Right lobe of liver (tissue), 6 donors: ENCODE data around the gene SMIM43. TPM values are rescaled to one million over a fixed set of nuclear protein-coding genes. Genes with fewer than 3 reads are reported as not detected.
A peak's percentile ranks its signal among the peaks of the same experiment; 100 is the strongest.

ENCODE experiments used
- ATAC-seq, 4 donors: fragments of 200-7000 bp; cut with Tn5 transposase; one replicate each; pipeline ENCODE4 v1.9.1; 2020; ENCODE audit warnings: mild to moderate bottlenecking in 4 of 4, moderate library complexity in 4 of 4
- DNase-seq, 3 donors: peaks; one replicate each; pipeline ENCODE4 v3.0.0-alpha.2; 2020
- H3K27ac ChIP-seq, 3 donors: fragments of 200-600 bp; one replicate each; pipeline ENCODE4 v1.8.0; 2022
- H3K27me3 ChIP-seq, 2 donors: fragments of 200-600 bp; one replicate each; pipeline ENCODE4 v1.8.0; 2022
- H3K36me3 ChIP-seq, 4 donors: fragments of 200-600 bp; sonication (generic) in 1 of 4; one replicate each; pipeline versions ENCODE4 v1.5.1 to v1.8.0; 2017 to 2022; ENCODE audit warnings: control low read depth in 1 of 4
- H3K4me1 ChIP-seq, 4 donors: fragments of 200-600 bp; sonication (generic) in 1 of 4; one replicate each; pipeline versions ENCODE4 v1.5.1 to v1.8.0; 2017 to 2022; ENCODE audit warnings: control low read depth in 1 of 4
- H3K4me3 ChIP-seq, 3 donors: fragments of 200-600 bp; one replicate each; pipeline ENCODE4 v1.8.0; 2022
- H3K9me3 ChIP-seq, 4 donors: fragments of 200-600 bp; sonication (generic) in 1 of 4; one replicate each; pipeline versions ENCODE4 v1.5.1 to v1.8.0; 2017 to 2022; ENCODE audit warnings: control low read depth in 1 of 4
- CTCF ChIP-seq, 4 donors: fragments of 200-600 bp in 3 of 4; fragments of 450-650 bp in 1 of 4; IDR thresholded peaks; one replicate each; pipeline versions ENCODE4 v1.5.1 to v1.8.0; 2016 to 2022; ENCODE audit warnings: antibody characterized with exemption in 4 of 4, mild to moderate bottlenecking in 2 of 4
- POLR2A ChIP-seq: fragments of 450-650 bp; IDR thresholded peaks from one replicate; pipeline ENCODE4 v1.6.1; 2017; ENCODE audit warnings: antibody characterized with exemption, mild to moderate bottlenecking
- WGBS: methylation state at CpG from one replicate; pipeline ENCODE4 v1.1.6; 2018; ENCODE audit warnings: low coverage, low lambda C conversion rate; ENCODE audit not compliant: insufficient coverage; ENCODE audit errors: missing lambda C conversion rate; 5-methylcytosine and 5-hydroxymethylcytosine counted together
- intact Hi-C, 2 donors: fragments of 100-400 bp; cut with DNase I; formaldehyde crosslinking; loops; one replicate each; pipeline versions ENCODE4 v1.11.2 to v1.14.1; 2022
- total RNA-seq, 6 experiments: library from RNA; depleted of rRNA in 2 of 6; stranded (reverse); fragments of >200 nt in 2 of 6; fragmentation: NEBNext Ultra II Directional in 3 of 6; extraction: Animal tissue kit (Norgen Biotek cat#: 25700) in 3 of 6; gene quantifications; one replicate each; pipeline versions ENCODE4 v1.1.0 to v1.2.4, GENCODE V29; 2016 to 2023
- donor health status: DM: no; HTN: yes; CAD: no.
- donor health status: DM: no; HTN: no; CAD: no.
- donor health status: DM: no; HTN: no; CAD: no.
- donor health status: DM: no; HTN: yes; CAD: no.
- donor health status: DM: no; HTN: yes; CAD: no.

Gene SMIM43
- total RNA-seq, 6 experiments from 2014 or later: not detected

GRCh38 chr4:121801715-121802075, 36.7 kb upstream of the SMIM43 start:
- H3K9me3 ChIP-seq: no peaks in the 10 kb centered on the region
- WGBS: 18% methylated on average over 4 of the region's 4 CpGs
- peaks cover 0 to 15% (median 0%) of the 10 kb centered on the region in 4 donors for H3K4me1 ChIP-seq
- peak overlapping the region; percentile 76 to 93 (median 86) for H3K4me3 ChIP-seq
- H3K27me3 ChIP-seq: no peaks in the 10 kb centered on the region
- peaks cover 0 to 31% (median 8%) of the 10 kb centered on the region in 4 donors for H3K36me3 ChIP-seq
- ATAC-seq (no peak), DNase-seq (no peak)
- intact Hi-C loops: no loop called here
- peak overlapping the region; percentile 61 to 80 (median 72) for H3K27ac ChIP-seq
- no peak for TF ChIP-seq POLR2A
- no peak for TF ChIP-seq CTCF (IDR thresholded peaks at IDR 0.05)

GRCh38 chr4:121800961-121801714, 36.2 kb upstream of the SMIM43 start, which contains the start of gene EXOSC9:
TSS of gene EXOSC9 (plus strand) at chr4:121801323. CDS start at chr4:121801425, 102 bp downstream.
- H3K27me3 ChIP-seq: no peaks in the 10 kb centered on the region
- peak within 1 kb of the TSS; percentile 61 to 80 (median 72) for H3K27ac ChIP-seq
- TF ChIP-seq CTCF (IDR thresholded peaks at IDR 0.05) (no peak), POLR2A (peak; percentile 74)
- no peaks in the 10 kb centered on the region for H3K9me3 ChIP-seq
- H3K36me3 ChIP-seq: peaks cover 0 to 27% (median 6%) of the 10 kb centered on the region in 4 donors
- H3K4me1 ChIP-seq: peaks cover 0 to 15% (median 0%) of the 10 kb centered on the region in 4 donors
- peak; percentile 93 to 99 (median 96) for ATAC-seq
- peak within 1 kb of the TSS; percentile 76 to 93 (median 86) for H3K4me3 ChIP-seq
- 0% methylated on average over 37 of the region's 48 CpGs for WGBS
- intact Hi-C loops: no loop called here
- DNase-seq: peak; percentile 92 to 95 (median 94)

- H3K4me3 ChIP-seq: peak overlapping the region; percentile 76 to 93 (median 86)
- TF ChIP-seq CTCF (IDR thresholded peaks at IDR 0.05): no peak
- no peak for TF ChIP-seq POLR2A
- H3K27ac ChIP-seq: peak overlapping the region; percentile 61 to 80 (median 72)
- ATAC-seq (peak in 3 of 4 donors; percentile 8 to 26 (median 12)), DNase-seq (no peak)
- intact Hi-C loops: no loop called here
- peaks cover 0 to 24% (median 6%) of the 10 kb centered on the region in 4 donors for H3K36me3 ChIP-seq
- 46% methylated on average over 8 of the region's 8 CpGs for WGBS
- H3K9me3 ChIP-seq: no peaks in the 10 kb centered on the region
- H3K27me3 ChIP-seq: no peaks in the 10 kb centered on the region
- H3K4me1 ChIP-seq: peaks cover 0 to 15% (median 0%) of the 10 kb centered on the region in 4 donors
These were observed 35.6 kb upstream of the SMIM43 start for GRCh38 chr4:121800638-121800960.

- intact Hi-C loops: no loop called here
- TF ChIP-seq CTCF (IDR thresholded peaks at IDR 0.05) (no peak), POLR2A (no peak)
- peaks cover 0 to 23% (median 6%) of the 10 kb centered on the region in 4 donors for H3K36me3 ChIP-seq
- H3K4me3 ChIP-seq: no peak overlapping the region
- DNase-seq: no peak
- 80% methylated on average over 3 of the region's 3 CpGs for WGBS
- H3K27ac ChIP-seq: peak overlapping the region; percentile 21 to 80 (median 72)
- H3K27me3 ChIP-seq: no peaks in the 10 kb centered on the region
- H3K9me3 ChIP-seq: no peaks in the 10 kb centered on the region
- ATAC-seq: no peak
- H3K4me1 ChIP-seq: peaks cover 0 to 15% (median 0%) of the 10 kb centered on the region in 4 donors
These were observed 35.0 kb upstream of the SMIM43 start for GRCh38 chr4:121799867-121800501.
